Activated CD4-positive, alpha-beta memory T cell treated with anti-CD3 and anti-CD28 coated beads for 36 hours (primary cell): ENCODE measurements around the gene HMCN2. TPM values are rescaled to one million over a fixed set of nuclear protein-coding genes. Genes with fewer than 3 reads are reported as not detected.
"Not testable (repeated sequence)": the region's sequence is repeated elsewhere in the genome, so short reads cannot be mapped to it uniquely, and the experiment has no call there.

Experiments
- CTCF ChIA-PET: fragments of 350-600 bp; sonication (Branson Sonifier 250); formaldehyde crosslinking; loops from one replicate; lab custom pipeline; 2021; ENCODE audit warnings: antibody characterized with exemption, inconsistent platforms; lab: Charles Lee
- POLR2A ChIA-PET: fragments of 350-600 bp; sonication (Branson Sonifier 250); formaldehyde crosslinking; loops from one replicate; lab custom pipeline; 2021; ENCODE audit warnings: antibody characterized with exemption; lab: Charles Lee
- DNase-seq: peaks from one replicate; pipeline ENCODE4 v3.0.0-alpha.2; 2020
- H3K27ac Mint-ChIP-seq: one replicate; pipeline ENCODE4 v1.8.0; 2021; ENCODE audit warnings: mixed read lengths
- H3K27me3 Mint-ChIP-seq: one replicate; pipeline ENCODE4 v1.8.0; 2021; ENCODE audit warnings: mixed read lengths
- H3K36me3 Mint-ChIP-seq: one replicate; pipeline ENCODE4 v1.8.0; 2021; ENCODE audit warnings: mixed read lengths
- H3K4me1 Mint-ChIP-seq: one replicate; pipeline ENCODE4 v1.8.0; 2021; ENCODE audit warnings: low read depth, mixed read lengths
- H3K4me3 Mint-ChIP-seq: one replicate; pipeline ENCODE4 v1.8.0; 2021; ENCODE audit warnings: mild to moderate bottlenecking, mixed read lengths
- H3K9me3 Mint-ChIP-seq: one replicate; pipeline ENCODE4 v1.8.0; 2021; ENCODE audit warnings: mixed read lengths
- intact Hi-C: fragments of 100-400 bp; cut with micrococcal nuclease; formaldehyde crosslinking; loops from one replicate; pipeline ENCODE4 v1.15.1; 2023
- total RNA-seq, 2 experiments: library from RNA; stranded (reverse); gene quantifications; one replicate each; pipeline ENCODE4 v1.2.3, GENCODE V29; 2021

The HMCN2 gene
- total RNA-seq, 2 experiments from 2014 or later: not detected

DNA sequence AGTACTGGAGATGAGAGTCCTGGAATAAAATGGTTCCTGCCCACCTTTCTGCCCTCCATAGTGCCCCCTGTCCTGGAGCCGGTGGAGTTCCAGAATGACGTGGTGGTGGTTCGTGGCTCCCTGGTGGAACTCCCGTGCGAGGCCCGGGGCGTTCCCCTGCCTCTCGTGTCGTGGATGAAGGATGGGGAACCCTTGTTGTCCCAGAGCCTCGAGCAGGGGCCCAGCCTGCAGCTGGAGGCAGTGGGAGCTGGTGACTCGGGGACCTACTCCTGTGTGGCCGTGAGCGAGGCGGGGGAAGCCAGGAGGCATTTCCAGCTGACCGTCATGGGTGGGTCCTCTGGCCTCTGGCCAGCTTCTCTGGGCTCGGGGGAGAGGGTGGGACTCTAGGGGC is 128.1 kb downstream of the HMCN2 start:
- Mint-ChIP-seq H3K4me3 (no peak overlapping the region), H3K4me1 (no peaks in the 10 kb centered on the region), H3K9me3 (no peaks in the 10 kb centered on the region), H3K27ac (no peak overlapping the region), H3K27me3 (peaks cover 2% of the 10 kb centered on the region), H3K36me3 (no peaks in the 10 kb centered on the region)
- DNase-seq: no peak
- ChIA-PET CTCF (no interaction called here), POLR2A (no interaction called here)
- intact Hi-C loops: no loop called here

DNA sequence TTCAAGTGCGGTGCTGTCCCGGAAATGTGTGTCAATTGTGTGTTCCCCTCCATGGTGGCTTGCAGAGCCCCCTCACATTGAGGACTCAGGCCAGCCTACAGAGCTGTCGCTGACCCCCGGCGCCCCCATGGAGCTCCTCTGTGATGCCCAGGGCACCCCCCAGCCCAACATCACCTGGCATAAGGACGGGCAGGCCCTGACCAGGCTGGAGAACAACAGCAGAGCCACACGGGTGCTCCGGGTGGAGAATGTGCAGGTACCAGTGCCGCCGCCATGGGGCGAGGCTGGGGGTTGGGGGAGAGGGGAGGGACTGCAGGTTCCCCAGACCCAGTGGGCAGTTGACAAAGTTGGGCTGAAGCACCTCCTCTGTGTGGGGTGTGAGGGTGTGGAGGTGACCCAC is 128.8 kb downstream of the HMCN2 start:
- no peaks in the 10 kb centered on the region for H3K36me3 Mint-ChIP-seq
- no peak overlapping the region for H3K4me3 Mint-ChIP-seq
- H3K9me3 Mint-ChIP-seq: no peaks in the 10 kb centered on the region
- H3K27me3 Mint-ChIP-seq: peaks cover 2% of the 10 kb centered on the region
- intact Hi-C loops: no loop called here
- no peaks in the 10 kb centered on the region for H3K4me1 Mint-ChIP-seq
- ChIA-PET POLR2A (no interaction called here), CTCF (no interaction called here)
- no peak for DNase-seq
- H3K27ac Mint-ChIP-seq: no peak overlapping the region

DNA sequence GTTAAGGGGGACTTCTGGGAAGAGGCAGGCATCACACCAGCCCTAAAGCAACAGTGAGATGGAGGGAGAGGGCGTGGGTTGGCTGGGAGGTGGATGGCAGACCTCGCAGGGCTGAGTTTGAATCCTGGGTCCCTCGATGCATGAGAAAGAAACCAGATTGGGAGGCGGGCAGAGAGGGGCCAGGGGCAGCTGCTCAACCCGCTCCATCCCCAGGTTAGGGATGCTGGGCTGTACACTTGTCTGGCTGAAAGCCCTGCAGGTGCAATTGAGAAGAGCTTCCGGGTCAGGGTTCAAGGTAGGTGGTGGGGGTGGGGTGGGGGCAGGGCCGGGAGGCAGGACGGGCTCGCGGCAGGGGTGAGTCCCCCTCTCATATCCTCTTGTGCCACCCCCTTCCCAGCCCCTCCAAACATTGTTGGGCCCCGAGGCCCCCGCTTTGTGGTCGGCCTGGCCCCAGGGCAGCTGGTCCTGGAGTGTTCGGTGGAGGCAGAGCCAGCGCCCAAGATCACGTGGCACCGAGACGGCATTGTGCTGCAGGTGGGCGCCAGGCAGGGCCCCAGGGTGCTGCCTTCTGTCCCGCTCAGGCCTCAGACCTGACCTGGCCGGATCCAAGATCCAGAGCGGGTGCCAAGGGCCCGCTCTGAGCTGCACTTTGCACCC is 129.4 kb downstream of the HMCN2 start:
- no peaks in the 10 kb centered on the region for H3K36me3 Mint-ChIP-seq
- ChIA-PET CTCF (no interaction called here), POLR2A (no interaction called here)
- no peaks in the 10 kb centered on the region for H3K9me3 Mint-ChIP-seq
- DNase-seq: no peak
- H3K4me1 Mint-ChIP-seq: no peaks in the 10 kb centered on the region
- peaks cover 2% of the 10 kb centered on the region for H3K27me3 Mint-ChIP-seq
- intact Hi-C loops: no loop called here
- H3K27ac Mint-ChIP-seq: no peak overlapping the region
- no peak overlapping the region for H3K4me3 Mint-ChIP-seq

DNA sequence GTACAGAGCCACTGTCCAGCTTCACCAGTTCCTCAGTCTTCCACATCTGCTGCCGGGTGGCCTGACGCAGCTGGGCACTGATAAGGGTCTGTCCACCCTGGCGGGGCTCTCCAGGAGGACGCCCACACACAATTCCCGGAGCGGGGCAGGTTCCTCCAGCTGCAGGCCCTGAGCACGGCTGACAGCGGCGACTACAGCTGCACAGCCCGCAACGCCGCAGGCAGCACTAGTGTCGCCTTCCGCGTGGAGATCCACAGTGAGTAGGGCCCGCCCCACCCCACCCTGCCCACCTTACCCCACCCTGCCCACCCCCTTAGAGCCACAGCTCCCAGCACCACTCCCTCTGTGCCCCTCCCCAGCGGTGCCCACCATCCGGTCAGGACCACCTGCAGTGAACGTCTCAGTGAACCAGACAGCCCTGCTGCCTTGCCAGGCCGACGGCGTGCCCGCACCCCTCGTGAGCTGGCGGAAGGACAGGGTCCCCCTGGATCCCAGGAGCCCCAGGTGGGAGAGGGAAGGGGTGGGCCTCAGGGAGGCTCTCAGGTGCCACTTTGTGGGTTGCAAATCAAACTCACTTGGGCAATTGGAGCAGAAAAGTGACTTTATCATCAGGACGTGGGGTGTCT is 130.4 kb downstream of the HMCN2 start:
- no peaks in the 10 kb centered on the region for H3K9me3 Mint-ChIP-seq
- H3K4me3 Mint-ChIP-seq: no peak overlapping the region
- no peak for DNase-seq
- no peaks in the 10 kb centered on the region for H3K27me3 Mint-ChIP-seq
- intact Hi-C loops: no loop called here
- no peaks in the 10 kb centered on the region for H3K36me3 Mint-ChIP-seq
- POLR2A ChIA-PET: no interaction called here
- H3K4me1 Mint-ChIP-seq: no peaks in the 10 kb centered on the region
- H3K27ac Mint-ChIP-seq: no peak overlapping the region
- CTCF ChIA-PET: no interaction called here

DNA sequence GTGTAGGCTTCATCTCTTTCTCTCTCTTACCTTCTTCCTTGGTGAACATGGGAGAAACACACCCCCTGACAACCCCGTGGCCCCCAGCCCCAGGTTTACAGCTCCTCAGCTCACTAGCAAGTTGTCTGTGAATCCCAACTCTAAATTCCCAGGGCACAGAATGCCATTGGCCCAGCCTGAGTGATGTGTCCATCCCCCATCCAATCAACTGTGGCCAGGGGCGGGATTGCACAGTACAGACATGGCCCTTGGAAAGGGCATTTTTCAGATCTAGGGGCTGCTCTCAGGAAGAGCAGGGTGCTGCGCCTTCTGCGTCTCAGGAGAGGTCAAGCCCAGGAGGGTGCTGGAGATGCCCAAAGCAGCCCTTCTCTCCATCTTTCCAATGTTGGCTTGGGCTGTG is 131.0 kb downstream of the HMCN2 start:
- intact Hi-C loops: no loop called here
- no peak for DNase-seq
- Mint-ChIP-seq H3K4me3 (no peak overlapping the region), H3K27ac (no peak overlapping the region), H3K36me3 (no peaks in the 10 kb centered on the region), H3K9me3 (no peaks in the 10 kb centered on the region), H3K27me3 (no peaks in the 10 kb centered on the region), H3K4me1 (no peaks in the 10 kb centered on the region)
- ChIA-PET CTCF (no interaction called here), POLR2A (interaction anchor here (0.6 kb wide), 1 partner anchor 682 kb away, joined by 3 read pairs; no protein-coding TSS in a partner anchor)

DNA sequence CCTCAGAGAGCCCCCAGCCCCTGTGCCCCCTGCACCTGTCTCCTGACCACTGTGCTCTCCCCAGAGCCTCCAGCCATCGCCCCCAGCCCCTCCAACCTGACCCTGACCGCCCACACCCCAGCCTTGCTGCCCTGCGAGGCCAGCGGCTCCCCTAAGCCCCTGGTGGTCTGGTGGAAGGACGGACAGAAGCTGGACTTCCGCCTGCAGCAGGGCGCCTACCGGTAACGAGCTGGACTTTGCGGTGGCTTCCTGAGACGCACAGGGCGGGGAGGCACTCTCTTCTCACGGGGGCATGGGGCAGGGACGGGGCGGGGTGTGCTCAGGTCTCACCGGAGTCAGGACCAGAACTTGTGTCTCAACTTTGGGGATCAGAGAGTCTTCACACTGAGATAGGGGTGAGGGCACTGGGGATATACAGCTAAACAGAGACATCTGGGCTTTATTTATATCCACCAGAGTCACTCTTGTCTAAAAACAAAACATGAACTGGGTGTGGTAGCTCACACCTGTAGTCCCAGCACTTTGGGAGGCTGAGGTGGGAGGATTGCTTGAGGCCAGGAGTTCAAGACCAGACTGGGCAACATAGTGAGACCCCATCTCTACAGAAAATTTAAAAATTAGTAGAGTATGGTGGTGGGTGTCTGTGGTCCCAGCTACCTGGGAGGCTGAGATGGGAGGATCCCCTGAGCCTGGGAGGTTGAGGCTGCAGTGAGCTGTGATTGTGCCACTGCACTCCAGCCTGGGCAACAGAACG is 133.1 kb downstream of the HMCN2 start:
- intact Hi-C loops: no loop called here
- ChIA-PET POLR2A (interaction anchor here (0.6 kb wide), 1 partner anchor 36 kb away, joined by 3 read pairs; no protein-coding TSS in a partner anchor), CTCF (no interaction called here)
- no peaks in the 10 kb centered on the region for H3K27me3 Mint-ChIP-seq
- no peak for DNase-seq
- H3K9me3 Mint-ChIP-seq: no peaks in the 10 kb centered on the region
- H3K4me1 Mint-ChIP-seq: no peaks in the 10 kb centered on the region
- H3K4me3 Mint-ChIP-seq: no peak overlapping the region
- no peaks in the 10 kb centered on the region for H3K36me3 Mint-ChIP-seq
- no peak overlapping the region for H3K27ac Mint-ChIP-seq

DNA sequence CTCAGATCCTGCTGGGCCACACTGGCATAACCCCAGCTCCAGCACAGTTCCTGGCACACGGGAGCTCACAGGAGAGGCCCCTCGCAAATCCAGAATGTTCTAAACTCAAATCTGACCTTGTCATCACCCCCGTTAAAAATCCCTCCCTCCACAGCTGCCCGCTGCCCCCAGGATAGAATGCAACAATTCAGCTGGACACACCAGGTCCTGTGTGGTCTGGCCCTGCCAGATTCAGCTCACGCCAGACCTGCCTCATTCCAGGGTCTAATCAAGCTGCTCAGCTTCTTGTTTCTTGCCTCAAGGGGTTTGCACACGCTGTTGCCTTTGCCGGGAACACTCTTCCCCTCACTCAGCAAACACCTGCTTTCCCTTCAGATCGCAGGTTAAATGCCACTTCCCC is 134.2 kb downstream of the HMCN2 start:
- no peaks in the 10 kb centered on the region for H3K4me1 Mint-ChIP-seq
- DNase-seq: no peak
- no peaks in the 10 kb centered on the region for H3K36me3 Mint-ChIP-seq
- ChIA-PET CTCF (no interaction called here), POLR2A (no interaction called here)
- H3K4me3 Mint-ChIP-seq: no peak overlapping the region
- intact Hi-C loops: no loop called here
- H3K9me3 Mint-ChIP-seq: no peaks in the 10 kb centered on the region
- no peak overlapping the region for H3K27ac Mint-ChIP-seq
- H3K27me3 Mint-ChIP-seq: no peaks in the 10 kb centered on the region

DNA sequence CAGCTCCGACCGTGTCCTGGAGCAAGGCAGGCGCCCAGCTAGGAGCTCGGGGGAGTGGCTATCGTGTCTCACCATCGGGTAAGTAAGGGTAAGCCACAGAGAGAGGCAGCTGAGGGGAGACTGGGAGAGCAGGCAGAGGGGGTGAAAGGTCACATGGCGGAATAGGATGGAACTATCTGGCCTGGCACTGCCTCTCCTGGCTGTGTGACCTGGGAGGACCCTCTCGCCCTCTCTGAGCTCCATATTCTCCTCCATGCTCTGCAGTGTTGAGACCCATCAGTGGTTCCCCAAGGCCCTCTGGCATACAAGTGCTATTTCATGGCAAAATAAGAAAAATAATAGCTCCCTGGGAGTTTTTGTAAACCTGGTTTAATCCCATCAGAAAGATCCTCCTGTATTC is 135.3 kb downstream of the HMCN2 start:
- DNase-seq: no peak
- intact Hi-C loops: no loop called here
- H3K27ac Mint-ChIP-seq: no peak overlapping the region

DNA sequence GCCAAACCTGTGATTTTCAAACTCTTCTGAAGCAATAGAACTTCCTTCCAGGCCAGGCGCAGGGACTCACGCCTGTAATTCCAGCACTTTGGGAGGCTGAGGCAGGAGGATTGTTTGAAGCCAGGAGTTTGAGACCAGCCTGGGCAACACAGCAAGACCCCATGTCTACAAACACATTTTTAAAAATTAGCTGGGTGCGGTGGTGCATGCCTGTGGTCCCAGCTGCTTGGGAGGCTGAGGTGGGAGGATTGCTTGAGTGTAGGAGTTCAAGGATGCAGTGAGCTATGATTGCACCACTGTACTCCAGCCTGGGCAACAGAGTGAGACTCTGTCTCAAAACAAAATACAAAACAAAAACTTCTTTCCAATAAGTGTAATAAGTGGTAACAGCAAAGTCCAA is 136.2 kb downstream of the HMCN2 start:
- H3K4me3 Mint-ChIP-seq, H3K27me3 Mint-ChIP-seq, H3K4me1 Mint-ChIP-seq, H3K36me3 Mint-ChIP-seq, H3K27ac Mint-ChIP-seq, intact Hi-C loops, DNase-seq, H3K9me3 Mint-ChIP-seq, POLR2A ChIA-PET, CTCF ChIA-PET: not testable (repeated sequence)

More for the DNA sequence above, 135.3 kb downstream of the HMCN2 start:
- Mint-ChIP-seq H3K36me3 (no peaks in the 10 kb centered on the region), H3K4me1 (no peaks in the 10 kb centered on the region), H3K4me3 (no peak overlapping the region), H3K27me3 (no peaks in the 10 kb centered on the region), H3K9me3 (no peaks in the 10 kb centered on the region)
- CTCF ChIA-PET: no interaction called here
- POLR2A ChIA-PET: no interaction called here

DNA sequence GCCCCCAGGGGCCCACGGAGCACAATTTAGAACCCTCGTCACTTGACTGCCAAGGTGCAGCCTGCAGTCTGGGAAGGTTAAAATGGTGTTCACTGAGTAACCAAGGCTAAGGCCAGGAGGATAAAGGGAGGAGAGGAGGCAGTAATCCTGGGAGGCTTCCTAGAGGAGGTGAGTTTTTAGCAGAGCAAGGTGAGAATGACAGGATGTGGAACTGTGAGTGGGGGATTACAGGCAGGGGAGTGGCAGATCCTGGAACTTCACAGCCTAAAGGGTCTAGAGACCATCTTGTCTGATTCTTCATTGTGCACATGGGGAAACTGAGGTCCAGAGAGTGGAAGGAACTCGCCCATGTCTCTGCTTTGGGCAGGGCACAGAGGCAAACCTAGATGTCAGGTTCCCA is 136.7 kb downstream of the HMCN2 start:
- no peaks in the 10 kb centered on the region for H3K27me3 Mint-ChIP-seq
- no peaks in the 10 kb centered on the region for H3K36me3 Mint-ChIP-seq
- ChIA-PET CTCF (no interaction called here), POLR2A (no interaction called here)
- no peaks in the 10 kb centered on the region for H3K9me3 Mint-ChIP-seq
- no peak overlapping the region for H3K4me3 Mint-ChIP-seq
- H3K4me1 Mint-ChIP-seq: no peaks in the 10 kb centered on the region
- intact Hi-C loops: no loop called here
- DNase-seq: no peak
- H3K27ac Mint-ChIP-seq: no peak overlapping the region

DNA sequence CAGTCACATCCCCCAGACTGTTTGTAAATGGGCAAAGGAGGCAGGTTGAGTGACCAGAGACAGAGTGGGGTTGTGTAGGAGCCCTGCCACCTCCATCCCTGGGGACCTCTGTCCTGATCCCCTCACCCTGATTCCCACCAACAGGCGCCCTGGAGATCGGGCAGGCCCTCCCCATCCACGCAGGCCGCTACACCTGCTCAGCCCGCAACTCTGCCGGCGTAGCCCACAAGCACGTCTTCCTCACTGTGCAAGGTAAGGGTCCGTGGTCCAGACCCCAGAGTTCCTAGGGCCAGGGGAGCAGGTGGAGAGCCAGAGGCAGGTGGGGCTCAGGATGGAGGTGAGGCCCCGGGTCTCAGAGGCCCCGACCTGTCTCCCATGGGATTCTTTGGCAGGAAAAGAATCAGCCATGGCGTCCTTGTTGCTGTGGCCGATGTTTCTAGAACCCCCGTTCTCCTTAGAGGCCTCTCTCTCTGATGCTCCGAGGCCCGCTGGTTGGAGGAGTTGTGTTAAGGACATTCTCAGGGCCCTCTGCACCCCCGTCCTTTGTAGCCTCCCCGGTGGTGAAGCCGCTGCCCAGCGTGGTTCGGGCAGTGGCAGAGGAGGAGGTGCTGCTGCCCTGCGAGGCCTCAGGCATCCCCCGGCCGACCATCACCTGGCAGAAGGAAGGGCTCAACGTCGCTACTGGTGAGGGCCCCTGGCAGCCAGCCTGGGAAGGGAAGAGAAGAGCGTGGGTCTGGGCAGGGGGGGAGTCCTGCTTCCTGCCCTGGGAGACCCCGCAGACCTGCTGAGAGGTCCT is 137.3 kb downstream of the HMCN2 start:
- intact Hi-C loops: no loop called here
- DNase-seq: no peak
- CTCF ChIA-PET: no interaction called here
- POLR2A ChIA-PET: no interaction called here
- H3K27ac Mint-ChIP-seq: no peak overlapping the region
- no peak overlapping the region for H3K4me3 Mint-ChIP-seq
- no peaks in the 10 kb centered on the region for H3K9me3 Mint-ChIP-seq
- H3K27me3 Mint-ChIP-seq: no peaks in the 10 kb centered on the region
- no peaks in the 10 kb centered on the region for H3K4me1 Mint-ChIP-seq
- no peaks in the 10 kb centered on the region for H3K36me3 Mint-ChIP-seq

DNA sequence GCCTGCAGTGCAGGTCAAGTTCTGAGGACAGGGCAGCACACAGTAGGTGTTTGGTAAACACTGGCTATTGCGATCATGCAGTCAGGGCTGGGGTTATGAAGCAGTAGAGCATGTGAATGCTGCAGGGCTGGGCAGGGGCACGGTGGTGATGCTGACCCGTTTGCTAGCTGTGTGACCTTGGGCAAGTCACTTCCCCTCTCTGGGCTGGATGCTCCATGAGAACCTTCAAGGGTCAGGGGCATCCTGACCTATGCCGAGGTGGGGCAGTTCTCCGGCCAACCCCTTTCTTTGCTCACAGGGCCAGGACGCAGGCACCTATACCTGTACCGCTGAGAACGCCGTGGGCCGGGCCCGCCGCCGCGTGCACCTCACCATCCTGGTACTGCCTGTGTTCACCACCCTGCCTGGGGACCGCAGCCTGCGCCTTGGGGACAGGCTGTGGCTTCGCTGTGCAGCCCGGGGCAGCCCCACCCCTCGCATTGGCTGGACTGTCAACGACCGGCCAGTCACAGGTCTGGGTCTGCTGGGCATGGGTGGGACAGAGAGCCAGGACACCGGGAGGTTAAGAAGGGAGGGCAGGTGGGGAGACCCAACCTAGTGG is 140.2 kb downstream of the HMCN2 start:
- no peaks in the 10 kb centered on the region for H3K27me3 Mint-ChIP-seq
- ChIA-PET CTCF (no interaction called here), POLR2A (no interaction called here)
- no peak for DNase-seq
- H3K36me3 Mint-ChIP-seq: no peaks in the 10 kb centered on the region
- no peaks in the 10 kb centered on the region for H3K4me1 Mint-ChIP-seq
- H3K9me3 Mint-ChIP-seq: no peaks in the 10 kb centered on the region
- H3K27ac Mint-ChIP-seq: no peak overlapping the region
- H3K4me3 Mint-ChIP-seq: no peak overlapping the region
- intact Hi-C loops: no loop called here
